ENCODE measurements around the gene NMU.

DNA sequence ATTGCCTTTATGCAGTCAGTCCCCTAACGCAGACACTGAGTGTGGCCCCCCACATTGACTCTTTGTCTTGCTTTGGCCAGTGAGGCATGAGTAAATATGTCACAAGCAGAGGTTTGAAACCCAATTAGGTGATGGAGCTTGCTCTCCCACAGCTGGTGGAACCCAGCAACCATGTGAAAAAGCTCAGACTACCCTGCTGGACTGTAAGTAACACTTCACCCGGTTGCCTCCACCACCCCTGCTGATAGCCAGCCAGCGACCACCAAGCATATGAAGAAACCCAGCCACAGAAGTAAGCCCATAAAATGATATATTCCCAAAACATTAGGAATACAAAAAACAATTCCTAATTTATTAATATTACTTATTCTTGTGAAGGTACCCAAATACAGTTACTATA is 22.5 kb downstream of the NMU start:
- no peak for TF ChIP-seq FOXP2 (optimal IDR thresholded peaks at IDR 0.05; ENCODE audit: control extremely low read depth, extremely low read length, insufficient read depth)
- no peak for TF ChIP-seq POLR2AphosphoS5 (IDR thresholded peaks at IDR 0.05; ENCODE audit: borderline replicate concordance, low read depth, low read length)
- TF ChIP-seq EZH2 (IDR thresholded peaks at IDR 0.05), result no peak

Measured in SK-N-MC (cell line).